WTC11 (cell line): ENCODE results near the gene CEBPE. TPM values are rescaled to one million over a fixed set of nuclear protein-coding genes. Genes with fewer than 3 reads are reported as not detected.

Experiments
- ATAC-seq: fragments of 200-7000 bp; cut with Tn5 transposase; 2 replicates; pipeline ENCODE4 v1.10.0; 2021; ENCODE audit warnings: mild to moderate bottlenecking, moderate library complexity
- CTCF ChIA-PET: fragments of 300-600 bp; sonication (Branson Sonifier 250); formaldehyde crosslinking; loops from one replicate; lab custom pipeline; 2021; ENCODE audit warnings: antibody characterized with exemption; lab: Charles Lee
- POLR2A ChIA-PET: fragments of 350-600 bp; sonication (Branson Sonifier 250); formaldehyde crosslinking; loops from one replicate; lab custom pipeline; 2021; ENCODE audit warnings: antibody characterized with exemption; lab: Charles Lee
- DNase-seq: peaks from one replicate; pipeline ENCODE4 v3.0.0; 2021; ENCODE audit warnings: low spot score
- H3K27ac Mint-ChIP-seq: 2 replicates; pipeline ENCODE4 v1.8.0; 2021; ENCODE audit warnings: mixed read lengths
- H3K27me3 Mint-ChIP-seq: 2 replicates; pipeline ENCODE4 v1.8.0; 2021; ENCODE audit warnings: low read depth, mild to moderate bottlenecking, moderate library complexity, mixed read lengths
- H3K36me3 Mint-ChIP-seq: 2 replicates; pipeline ENCODE4 v1.8.0; 2021; ENCODE audit warnings: mixed read lengths
- H3K4me1 Mint-ChIP-seq: 2 replicates; pipeline ENCODE4 v1.8.0; 2022; ENCODE audit warnings: mixed read lengths
- H3K4me3 Mint-ChIP-seq: 2 replicates; pipeline ENCODE4 v1.8.0; 2021; ENCODE audit warnings: mild to moderate bottlenecking, moderate library complexity, mixed read lengths
- H3K9me3 Mint-ChIP-seq: 2 replicates; pipeline ENCODE4 v1.8.0; 2021; ENCODE audit warnings: mixed read lengths
- OVOL2 ChIP-seq: fragments of 250-450 bp; sonication (Bioruptor Pico); IDR thresholded peaks from 2 replicates; pipeline ENCODE4 v1.9.0; 2021; ENCODE audit warnings: mild to moderate bottlenecking, borderline replicate concordance
- RELA ChIP-seq: sonication (generic); formaldehyde crosslinking; IDR thresholded peaks from 2 replicates; pipeline ENCODE4 v1.8.1; 2022; ENCODE audit warnings: missing genetic modification reagents, mild to moderate bottlenecking, borderline replicate concordance
- TCF7 ChIP-seq: sonication (generic); formaldehyde crosslinking; IDR thresholded peaks from 2 replicates; pipeline ENCODE4 v1.8.0; 2022; ENCODE audit warnings: mild to moderate bottlenecking, low read depth, missing genetic modification reagents, moderate library complexity
- TP53 ChIP-seq: sonication (generic); formaldehyde crosslinking; IDR thresholded peaks from 2 replicates; pipeline ENCODE4 v1.8.1; 2023; ENCODE audit warnings: mild to moderate bottlenecking, missing genetic modification reagents
- ZNF263 ChIP-seq: sonication (generic); formaldehyde crosslinking; IDR thresholded peaks from 2 replicates; pipeline ENCODE4 v1.8.1; 2022; ENCODE audit warnings: low read depth, mild to moderate bottlenecking, moderate library complexity, missing genetic modification reagents
- total RNA-seq: library from RNA; stranded (reverse); gene quantifications from 3 replicates; pipeline ENCODE4 v1.2.3, GENCODE V29; 2021
- TF ChIP-seq, protein P1 (sequence below): fragments of 200-600 bp; IDR thresholded peaks from 2 replicates; pipeline ENCODE4 v1.8.0; 2022; ENCODE audit warnings: antibody characterized with exemption
- TF ChIP-seq, protein P2 (sequence below): sonication (generic); formaldehyde crosslinking; conservative IDR thresholded peaks from 2 replicates; pipeline ENCODE4 v1.8.1; 2023; ENCODE audit warnings: mild to moderate bottlenecking, low read depth, missing genetic modification reagents, moderate library complexity
- TF ChIP-seq, protein P3 (sequence below): fragments of 250-450 bp; sonication (Bioruptor Pico); IDR thresholded peaks from 2 replicates; pipeline ENCODE4 v2.1.2; 2022; ENCODE audit warnings: mild to moderate bottlenecking, moderate library complexity
- TF ChIP-seq, protein P4 (sequence below): sonication (generic); formaldehyde crosslinking; IDR thresholded peaks from 2 replicates; pipeline ENCODE4 v1.8.0; 2022; ENCODE audit warnings: mild to moderate bottlenecking, missing genetic modification reagents
- TF ChIP-seq, protein P5 (sequence below): sonication (generic); formaldehyde crosslinking; IDR thresholded peaks from 2 replicates; pipeline ENCODE4 v1.8.0; 2022; ENCODE audit warnings: mild to moderate bottlenecking, missing genetic modification reagents
- TF ChIP-seq, protein P6 (sequence below): fragments of 250-450 bp; sonication (Bioruptor Pico); IDR thresholded peaks from 2 replicates; pipeline ENCODE4 v1.9.0; 2021; ENCODE audit warnings: mild to moderate bottlenecking
- TF ChIP-seq, protein P7 (sequence below): sonication (generic); formaldehyde crosslinking; IDR thresholded peaks from 2 replicates; pipeline ENCODE4 v1.8.1; 2023; ENCODE audit warnings: mild to moderate bottlenecking, missing genetic modification reagents, moderate library complexity

Gene CEBPE
- total RNA-seq, 1 experiment from 2014 or later: not detected

DNA sequence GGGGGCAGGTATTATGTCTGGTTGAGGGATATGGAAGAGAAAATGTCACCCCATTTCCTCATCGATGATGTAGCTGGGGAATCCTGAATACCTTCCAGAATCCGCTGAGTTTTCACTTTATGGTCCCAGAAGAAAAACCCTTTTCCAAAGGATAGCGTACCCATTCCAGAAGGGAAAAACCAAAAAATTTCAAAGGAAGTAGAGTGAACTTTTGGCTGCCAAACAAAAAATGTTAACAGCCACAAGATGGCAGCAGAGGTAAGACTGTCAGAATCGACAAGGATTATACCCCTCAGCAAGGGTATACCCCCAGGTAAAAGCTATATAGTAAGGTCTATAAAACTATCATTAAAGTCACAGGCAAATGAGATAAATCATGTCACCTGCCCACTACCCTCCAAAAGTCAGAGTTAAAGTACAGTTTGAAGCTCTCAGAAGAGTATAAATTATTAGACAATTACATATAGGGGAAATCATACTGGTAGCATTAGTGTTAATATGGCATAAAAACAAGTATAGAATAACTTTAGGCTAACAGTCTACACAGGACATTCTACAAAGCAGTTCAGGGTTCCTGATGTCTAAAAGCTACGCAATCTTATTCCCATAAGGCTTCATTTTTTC is 42.2 kb downstream of the CEBPE start:
- DNase-seq: no peak
- no peak overlapping the region for H3K27ac Mint-ChIP-seq
- CTCF ChIA-PET: interaction anchor here (0.5 to 2.9 kb wide), 27 partner anchors 8 to 283 kb away, joined by 3 to 52 read pairs (median 4); partner anchors contain the start of genes ACIN1, C14orf119, HOMEZ and PABPN1
- no peaks in the 10 kb centered on the region for H3K27me3 Mint-ChIP-seq
- no peaks in the 10 kb centered on the region for H3K9me3 Mint-ChIP-seq
- H3K4me1 Mint-ChIP-seq: peaks cover 12% of the 10 kb centered on the region
- no peak overlapping the region for H3K4me3 Mint-ChIP-seq
- TF ChIP-seq, protein P1, sequence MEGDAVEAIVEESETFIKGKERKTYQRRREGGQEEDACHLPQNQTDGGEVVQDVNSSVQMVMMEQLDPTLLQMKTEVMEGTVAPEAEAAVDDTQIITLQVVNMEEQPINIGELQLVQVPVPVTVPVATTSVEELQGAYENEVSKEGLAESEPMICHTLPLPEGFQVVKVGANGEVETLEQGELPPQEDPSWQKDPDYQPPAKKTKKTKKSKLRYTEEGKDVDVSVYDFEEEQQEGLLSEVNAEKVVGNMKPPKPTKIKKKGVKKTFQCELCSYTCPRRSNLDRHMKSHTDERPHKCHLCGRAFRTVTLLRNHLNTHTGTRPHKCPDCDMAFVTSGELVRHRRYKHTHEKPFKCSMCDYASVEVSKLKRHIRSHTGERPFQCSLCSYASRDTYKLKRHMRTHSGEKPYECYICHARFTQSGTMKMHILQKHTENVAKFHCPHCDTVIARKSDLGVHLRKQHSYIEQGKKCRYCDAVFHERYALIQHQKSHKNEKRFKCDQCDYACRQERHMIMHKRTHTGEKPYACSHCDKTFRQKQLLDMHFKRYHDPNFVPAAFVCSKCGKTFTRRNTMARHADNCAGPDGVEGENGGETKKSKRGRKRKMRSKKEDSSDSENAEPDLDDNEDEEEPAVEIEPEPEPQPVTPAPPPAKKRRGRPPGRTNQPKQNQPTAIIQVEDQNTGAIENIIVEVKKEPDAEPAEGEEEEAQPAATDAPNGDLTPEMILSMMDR: peak; percentile 45
- TF ChIP-seq, protein P2, sequence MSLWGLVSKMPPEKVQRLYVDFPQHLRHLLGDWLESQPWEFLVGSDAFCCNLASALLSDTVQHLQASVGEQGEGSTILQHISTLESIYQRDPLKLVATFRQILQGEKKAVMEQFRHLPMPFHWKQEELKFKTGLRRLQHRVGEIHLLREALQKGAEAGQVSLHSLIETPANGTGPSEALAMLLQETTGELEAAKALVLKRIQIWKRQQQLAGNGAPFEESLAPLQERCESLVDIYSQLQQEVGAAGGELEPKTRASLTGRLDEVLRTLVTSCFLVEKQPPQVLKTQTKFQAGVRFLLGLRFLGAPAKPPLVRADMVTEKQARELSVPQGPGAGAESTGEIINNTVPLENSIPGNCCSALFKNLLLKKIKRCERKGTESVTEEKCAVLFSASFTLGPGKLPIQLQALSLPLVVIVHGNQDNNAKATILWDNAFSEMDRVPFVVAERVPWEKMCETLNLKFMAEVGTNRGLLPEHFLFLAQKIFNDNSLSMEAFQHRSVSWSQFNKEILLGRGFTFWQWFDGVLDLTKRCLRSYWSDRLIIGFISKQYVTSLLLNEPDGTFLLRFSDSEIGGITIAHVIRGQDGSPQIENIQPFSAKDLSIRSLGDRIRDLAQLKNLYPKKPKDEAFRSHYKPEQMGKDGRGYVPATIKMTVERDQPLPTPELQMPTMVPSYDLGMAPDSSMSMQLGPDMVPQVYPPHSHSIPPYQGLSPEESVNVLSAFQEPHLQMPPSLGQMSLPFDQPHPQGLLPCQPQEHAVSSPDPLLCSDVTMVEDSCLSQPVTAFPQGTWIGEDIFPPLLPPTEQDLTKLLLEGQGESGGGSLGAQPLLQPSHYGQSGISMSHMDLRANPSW (CRISPR knock-in tag): no peak
- POLR2A ChIA-PET: interaction anchor here (2.1 kb wide), 1 partner anchor 18 kb away, joined by 7 read pairs; the partner anchor contains the start of genes ACIN1 and C14orf119
- ATAC-seq: peak; percentile 59
- H3K36me3 Mint-ChIP-seq: peaks cover 88% of the 10 kb centered on the region

DNA sequence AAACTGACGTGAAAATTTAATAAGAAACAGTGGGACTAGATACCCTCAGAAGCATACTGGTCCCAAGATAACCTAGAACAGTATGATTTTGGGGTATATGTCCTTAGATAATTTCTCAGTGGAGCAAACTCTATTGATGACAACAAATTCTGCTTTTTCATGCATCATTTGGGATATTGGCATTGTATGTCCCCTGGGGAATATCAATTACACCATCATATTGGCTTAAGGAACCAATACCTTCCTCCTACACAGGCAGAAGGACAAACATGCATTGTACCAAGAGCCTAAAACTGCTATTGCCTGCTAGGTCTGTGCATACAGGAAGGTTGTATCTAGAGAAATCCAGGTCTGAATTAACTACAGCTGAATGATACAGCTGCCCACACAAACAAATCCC is 44.1 kb downstream of the CEBPE start:
- peaks cover 22% of the 10 kb centered on the region for H3K4me1 Mint-ChIP-seq
- H3K36me3 Mint-ChIP-seq: peaks cover 76% of the 10 kb centered on the region
- POLR2A ChIA-PET: interaction anchor here (0.8 kb wide), 1 partner anchor 26 kb away, joined by 4 read pairs; no protein-coding TSS in a partner anchor

DNA sequence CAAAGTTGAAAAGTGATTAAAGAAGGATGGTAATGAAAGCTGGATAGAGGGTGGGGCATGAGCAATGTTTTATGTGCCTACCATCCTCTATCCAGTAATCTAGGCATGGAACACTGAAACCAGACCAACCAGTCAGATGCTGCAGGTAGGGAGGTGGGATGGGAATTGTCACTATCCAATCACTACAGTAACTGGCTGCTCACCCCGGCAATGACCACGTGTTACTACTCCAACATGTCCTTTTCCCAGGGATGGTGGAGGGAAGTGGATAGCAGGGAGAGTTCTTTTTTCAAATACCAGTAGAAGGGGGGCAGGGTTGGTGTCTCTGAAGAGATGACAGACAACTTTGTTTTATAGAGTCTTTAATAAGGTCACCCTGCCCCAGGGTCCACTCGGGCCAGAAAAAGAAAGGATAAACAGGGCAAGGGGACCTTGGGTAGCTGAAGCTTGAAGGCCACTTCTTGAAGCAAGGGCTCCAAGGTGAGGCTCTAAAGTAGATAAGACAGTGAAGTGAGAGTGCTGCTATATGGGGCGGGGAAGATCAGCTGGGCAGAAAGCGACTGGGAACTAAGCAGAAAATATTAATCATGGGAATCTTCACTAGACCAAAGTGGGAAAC is 47.0 kb downstream of the CEBPE start:
- peak overlapping the region; percentile 96 for H3K27ac Mint-ChIP-seq
- peak overlapping the region; percentile 95 for H3K4me3 Mint-ChIP-seq
- ChIA-PET POLR2A (interaction anchor here (0.5 to 2.3 kb wide), 12 partner anchors 11 to 250 kb away, joined by 3 to 24 read pairs (median 4); partner anchors contain the start of genes ACIN1, C14orf119, HAUS4 and PABPN1), CTCF (interaction anchor here (0.6 to 4.6 kb wide), 20 partner anchors 8 to 294 kb away, joined by 3 to 49 read pairs (median 4); partner anchors contain the start of genes ACIN1, C14orf119, CDH24 and PRMT5)
- ATAC-seq (peak; percentile 44), DNase-seq (no peak)
- no peaks in the 10 kb centered on the region for H3K9me3 Mint-ChIP-seq
- peaks cover 70% of the 10 kb centered on the region for H3K36me3 Mint-ChIP-seq
- TF ChIP-seq, protein P3, sequence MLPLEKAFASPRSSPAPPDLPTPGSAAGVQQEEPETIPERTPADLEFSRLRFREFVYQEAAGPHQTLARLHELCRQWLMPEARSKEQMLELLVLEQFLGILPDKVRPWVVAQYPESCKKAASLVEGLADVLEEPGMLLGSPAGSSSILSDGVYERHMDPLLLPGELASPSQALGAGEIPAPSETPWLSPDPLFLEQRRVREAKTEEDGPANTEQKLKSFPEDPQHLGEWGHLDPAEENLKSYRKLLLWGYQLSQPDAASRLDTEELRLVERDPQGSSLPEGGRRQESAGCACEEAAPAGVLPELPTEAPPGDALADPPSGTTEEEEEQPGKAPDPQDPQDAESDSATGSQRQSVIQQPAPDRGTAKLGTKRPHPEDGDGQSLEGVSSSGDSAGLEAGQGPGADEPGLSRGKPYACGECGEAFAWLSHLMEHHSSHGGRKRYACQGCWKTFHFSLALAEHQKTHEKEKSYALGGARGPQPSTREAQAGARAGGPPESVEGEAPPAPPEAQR (CRISPR knock-in tag): no peak
- TF ChIP-seq ZNF263 (no peak), RELA (CRISPR knock-in tag) (no peak), OVOL2 (CRISPR knock-in tag) (no peak), TCF7 (CRISPR knock-in tag) (no peak)
- TF ChIP-seq, protein P4, sequence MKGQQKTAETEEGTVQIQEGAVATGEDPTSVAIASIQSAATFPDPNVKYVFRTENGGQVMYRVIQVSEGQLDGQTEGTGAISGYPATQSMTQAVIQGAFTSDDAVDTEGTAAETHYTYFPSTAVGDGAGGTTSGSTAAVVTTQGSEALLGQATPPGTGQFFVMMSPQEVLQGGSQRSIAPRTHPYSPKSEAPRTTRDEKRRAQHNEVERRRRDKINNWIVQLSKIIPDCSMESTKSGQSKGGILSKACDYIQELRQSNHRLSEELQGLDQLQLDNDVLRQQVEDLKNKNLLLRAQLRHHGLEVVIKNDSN (CRISPR knock-in tag): 0 out of 2 replicates have a peak, but pooled peaks have one; percentile 39
- TF ChIP-seq, protein P5, sequence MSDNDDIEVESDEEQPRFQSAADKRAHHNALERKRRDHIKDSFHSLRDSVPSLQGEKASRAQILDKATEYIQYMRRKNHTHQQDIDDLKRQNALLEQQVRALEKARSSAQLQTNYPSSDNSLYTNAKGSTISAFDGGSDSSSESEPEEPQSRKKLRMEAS: 0 out of 2 replicates have a peak, but pooled peaks have one; percentile 13
- TF ChIP-seq, protein P6, sequence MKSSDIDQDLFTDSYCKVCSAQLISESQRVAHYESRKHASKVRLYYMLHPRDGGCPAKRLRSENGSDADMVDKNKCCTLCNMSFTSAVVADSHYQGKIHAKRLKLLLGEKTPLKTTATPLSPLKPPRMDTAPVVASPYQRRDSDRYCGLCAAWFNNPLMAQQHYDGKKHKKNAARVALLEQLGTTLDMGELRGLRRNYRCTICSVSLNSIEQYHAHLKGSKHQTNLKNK: no peak
- TF ChIP-seq, protein P7, sequence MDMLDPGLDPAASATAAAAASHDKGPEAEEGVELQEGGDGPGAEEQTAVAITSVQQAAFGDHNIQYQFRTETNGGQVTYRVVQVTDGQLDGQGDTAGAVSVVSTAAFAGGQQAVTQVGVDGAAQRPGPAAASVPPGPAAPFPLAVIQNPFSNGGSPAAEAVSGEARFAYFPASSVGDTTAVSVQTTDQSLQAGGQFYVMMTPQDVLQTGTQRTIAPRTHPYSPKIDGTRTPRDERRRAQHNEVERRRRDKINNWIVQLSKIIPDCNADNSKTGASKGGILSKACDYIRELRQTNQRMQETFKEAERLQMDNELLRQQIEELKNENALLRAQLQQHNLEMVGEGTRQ: peak; percentile 62
- H3K4me1 Mint-ChIP-seq: peaks cover 38% of the 10 kb centered on the region
- H3K27me3 Mint-ChIP-seq: no peaks in the 10 kb centered on the region

More for the DNA sequence above, 44.1 kb downstream of the CEBPE start:
- ATAC-seq: no peak
- DNase-seq: no peak
- TF ChIP-seq TP53 (CRISPR knock-in tag): no peak
- TF ChIP-seq, all 79 proteins: peak for 0
- CTCF ChIA-PET: interaction anchor here (0.6 to 1.4 kb wide), 2 partner anchors 15 to 23 kb away, joined by 3 read pairs; no protein-coding TSS in a partner anchor
- Mint-ChIP-seq H3K9me3 (no peaks in the 10 kb centered on the region), H3K27ac (no peak overlapping the region), H3K27me3 (no peaks in the 10 kb centered on the region), H3K4me3 (no peak overlapping the region)
